ENCODE measurements around the gene QRSL1.

- TF ChIP-seq CTCF (IDR thresholded peaks at IDR 0.05; ENCODE audit: low read depth, low read length, poor library complexity, severe bottlenecking) (no peak), EZH2phosphoT487 (IDR thresholded peaks at IDR 0.05; ENCODE audit: borderline replicate concordance, low read length) (no peak)
Observed at GRCh38 chr6:106639812-106640211, 10.4 kb downstream of the QRSL1 start.

Measured in DOHH2 (cell line).